Left lung (tissue), 10 donors: Measurements from ENCODE around the gene RPE. TPM values are rescaled to one million over a fixed set of nuclear protein-coding genes. Genes with fewer than 3 reads are reported as not detected.

Experiments used
- ATAC-seq: fragments of 200-7000 bp; cut with Tn5 transposase; one replicate; pipeline ENCODE4 v1.9.1; 2020; ENCODE audit warnings: moderate library complexity
- DNase-seq, 4 donors: peaks; one replicate each; pipeline ENCODE4 v3.0.0-alpha.2; 2013 to 2020
- H3K27ac ChIP-seq, 2 donors: fragments of 200-600 bp; sonication (generic) in 1 of 2; one replicate each; pipeline versions ENCODE4 v1.5.0 to v1.8.0; 2020 to 2021
- H3K27me3 ChIP-seq, 2 donors: fragments of 200-600 bp; sonication (generic) in 1 of 2; one replicate each; pipeline versions ENCODE4 v1.5.0 to v1.8.0; 2020 to 2021
- H3K36me3 ChIP-seq, 2 donors: fragments of 200-600 bp; sonication (generic) in 1 of 2; one replicate each; pipeline versions ENCODE4 v1.5.0 to v1.8.0; 2020 to 2021
- H3K4me1 ChIP-seq, 2 donors: fragments of 200-600 bp; one replicate each; pipeline ENCODE4 v1.8.0; 2021
- H3K4me3 ChIP-seq, 2 donors: fragments of 200-600 bp; sonication (generic) in 1 of 2; one replicate each; pipeline versions ENCODE4 v1.5.0 to v1.8.0; 2020 to 2021; ENCODE audit warnings: mild to moderate bottlenecking in 1 of 2
- H3K9me3 ChIP-seq, 2 donors: fragments of 200-600 bp; sonication (generic) in 1 of 2; one replicate each; pipeline versions ENCODE4 v1.5.0 to v1.8.0; 2020 to 2021
- CTCF ChIP-seq, 2 donors: fragments of 200-600 bp; sonication (generic) in 1 of 2; IDR thresholded peaks; one replicate each; pipeline versions ENCODE4 v1.5.0 to v1.8.0; 2021; ENCODE audit warnings: antibody characterized with exemption in 2 of 2
- intact Hi-C, 2 donors: fragments of 100-400 bp; cut with DNase I; formaldehyde crosslinking; loops; one replicate each; pipeline versions ENCODE4 v1.11.2 to v1.14.2; 2022
- polyA plus RNA-seq, 6 donors: library from polyadenylated mRNA; unstranded; fragments of 120-200 nt; gene quantifications; one replicate each; pipeline ENCODE4 v1.2.1, GENCODE V29; 2013; ENCODE audit not compliant: insufficient read length in 6 of 6
- total RNA-seq, 2 donors: library from RNA; stranded (reverse); fragmentation: NEBNext Ultra II Directional; extraction: Animal tissue kit (Norgen Biotek cat#: 25700); gene quantifications; one replicate each; pipeline ENCODE4 v1.2.1, GENCODE V29; 2021
- donor health status: DM: no; HTN: yes; CAD: no.
- donor health status: DM: no; HTN: no; CAD: no.

RPE gene
- total and polyA plus RNA-seq, 8 donors: 48.0 to 65.9 (median 53.6) TPM

- intact Hi-C loops: no loop called here
- H3K36me3 ChIP-seq: peaks cover 0 to 53% of the 10 kb centered on the region in 2 donors
- ATAC-seq: no peak
Observed at GRCh38 chr2:210028178-210028577, 25.7 kb downstream of the RPE start.

GRCh38 chr2:210034087-210034683 is 31.7 kb downstream of the RPE start:
- no peaks in the 10 kb centered on the region for H3K9me3 ChIP-seq
- H3K4me3 ChIP-seq: no peak overlapping the region
- peaks cover 0 to 11% of the 10 kb centered on the region in 2 donors for H3K36me3 ChIP-seq
- H3K27me3 ChIP-seq: no peaks in the 10 kb centered on the region
- no peak for ATAC-seq
- H3K4me1 ChIP-seq: no peaks in the 10 kb centered on the region
- no peak for DNase-seq
- H3K27ac ChIP-seq: no peak overlapping the region
- intact Hi-C loops: no loop called here
- no peak for TF ChIP-seq CTCF (IDR thresholded peaks at IDR 0.05)

More at GRCh38 chr2:210028178-210028577, 25.7 kb downstream of the RPE start:
- Histone ChIP-seq H3K27me3 (no peaks in the 10 kb centered on the region), H3K27ac (no peak overlapping the region), H3K4me1 (no peaks in the 10 kb centered on the region), H3K9me3 (no peaks in the 10 kb centered on the region), H3K4me3 (no peak overlapping the region)
- no peak for DNase-seq
- TF ChIP-seq CTCF (IDR thresholded peaks at IDR 0.05): no peak

DNA sequence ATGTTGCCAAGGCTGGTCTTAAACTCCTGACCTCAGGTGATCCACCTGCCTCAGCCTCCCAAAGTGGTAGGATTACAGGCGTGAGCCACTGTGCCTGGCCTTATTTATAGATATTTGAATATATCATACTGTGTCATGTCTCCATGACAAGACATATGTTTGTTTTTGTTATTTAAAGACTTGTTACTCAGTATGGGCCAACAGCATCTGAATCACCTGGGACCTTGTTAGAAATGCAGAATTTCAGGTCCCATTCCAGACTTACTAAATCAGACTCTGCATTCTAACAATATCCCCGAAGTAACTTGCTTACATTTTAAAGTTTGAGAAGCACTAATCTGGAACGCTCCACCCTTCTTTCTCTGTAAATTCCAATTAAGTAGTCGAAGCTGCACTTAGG is 33.2 kb downstream of the RPE start:
- DNase-seq (no peak), ATAC-seq (no peak)
- intact Hi-C loops: no loop called here
- Histone ChIP-seq H3K4me3 (no peak overlapping the region), H3K27me3 (no peaks in the 10 kb centered on the region), H3K27ac (no peak overlapping the region), H3K4me1 (no peaks in the 10 kb centered on the region), H3K36me3 (peaks cover 0 to 6% of the 10 kb centered on the region in 2 donors), H3K9me3 (no peaks in the 10 kb centered on the region)
- TF ChIP-seq CTCF (IDR thresholded peaks at IDR 0.05): no peak

DNA sequence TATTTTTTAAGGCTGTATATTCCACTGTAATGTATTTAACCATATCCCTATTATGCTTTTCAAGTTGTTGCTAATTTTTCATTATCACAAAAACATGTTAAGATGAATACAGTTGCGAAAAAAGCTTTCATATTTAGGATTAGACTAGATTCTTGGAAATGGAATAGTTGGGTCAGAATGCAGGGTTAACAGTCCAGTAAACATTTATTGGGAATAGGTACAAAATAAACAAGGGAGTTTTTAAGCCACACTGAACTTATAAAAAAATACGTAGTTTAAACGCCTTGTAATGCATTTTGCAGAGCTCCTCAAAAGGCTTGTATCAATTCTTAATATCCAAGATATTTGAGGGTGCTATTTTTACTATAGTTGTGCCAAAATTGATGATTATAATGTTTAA is 35.6 kb downstream of the RPE start:
- TF ChIP-seq CTCF (IDR thresholded peaks at IDR 0.05): no peak

GRCh38 chr2:210046851-210047500 is 44.5 kb downstream of the RPE start:
- no peaks in the 10 kb centered on the region for H3K4me1 ChIP-seq
- H3K27ac ChIP-seq: no peak overlapping the region
- intact Hi-C loops: no loop called here
- H3K27me3 ChIP-seq: no peaks in the 10 kb centered on the region
- DNase-seq (no peak), ATAC-seq (no peak)
- H3K4me3 ChIP-seq: no peak overlapping the region
- peaks cover 0 to 28% of the 10 kb centered on the region in 2 donors for H3K36me3 ChIP-seq
- TF ChIP-seq CTCF (IDR thresholded peaks at IDR 0.05): no peak
- peaks cover 0 to 8% of the 10 kb centered on the region in 2 donors for H3K9me3 ChIP-seq

More for the DNA sequence above, 35.6 kb downstream of the RPE start:
- DNase-seq (no peak), ATAC-seq (no peak)
- Histone ChIP-seq H3K4me1 (no peaks in the 10 kb centered on the region), H3K9me3 (no peaks in the 10 kb centered on the region), H3K27me3 (no peaks in the 10 kb centered on the region), H3K27ac (no peak overlapping the region), H3K36me3 (peaks cover 0 to 8% of the 10 kb centered on the region in 2 donors), H3K4me3 (no peak overlapping the region)
- intact Hi-C loops: no loop called here
